H7 (cell line): ENCODE results near the gene DNAH11. TPM values are rescaled to one million over a fixed set of nuclear protein-coding genes. Genes with fewer than 3 reads are reported as not detected.
A peak's percentile ranks its signal among the peaks of the same experiment; 100 is the strongest.

Experiments used
- DNase-seq: peaks from one replicate; pipeline ENCODE4 v3.0.0; 2012
- H3K27me3 ChIP-seq: 2 replicates; pipeline ENCODE4 v1.6.0; 2011; ENCODE audit warnings: mild to moderate bottlenecking, low read length; ENCODE audit not compliant: control insufficient read depth, insufficient read depth
- H3K36me3 ChIP-seq: replicated peaks from 2 replicates; pipeline ENCODE4 v1.5.1; 2011; ENCODE audit warnings: low read length; ENCODE audit not compliant: control insufficient read depth, insufficient read depth
- H3K4me3 ChIP-seq: 2 replicates; pipeline ENCODE4 v1.5.1; 2011; ENCODE audit warnings: low read depth, mild to moderate bottlenecking, control low read depth, low read length, moderate library complexity; ENCODE audit not compliant: insufficient read depth
- total RNA-seq: library from RNA; depleted of rRNA; stranded (reverse); fragments of >200 nt; shearing (Covaris generic); gene quantifications from 2 replicates; pipeline ENCODE4 v1.2.3, GENCODE V29; 2014

The DNAH11 gene
- total RNA-seq, 1 experiment from 2014 or later = 1.6 TPM

DNA sequence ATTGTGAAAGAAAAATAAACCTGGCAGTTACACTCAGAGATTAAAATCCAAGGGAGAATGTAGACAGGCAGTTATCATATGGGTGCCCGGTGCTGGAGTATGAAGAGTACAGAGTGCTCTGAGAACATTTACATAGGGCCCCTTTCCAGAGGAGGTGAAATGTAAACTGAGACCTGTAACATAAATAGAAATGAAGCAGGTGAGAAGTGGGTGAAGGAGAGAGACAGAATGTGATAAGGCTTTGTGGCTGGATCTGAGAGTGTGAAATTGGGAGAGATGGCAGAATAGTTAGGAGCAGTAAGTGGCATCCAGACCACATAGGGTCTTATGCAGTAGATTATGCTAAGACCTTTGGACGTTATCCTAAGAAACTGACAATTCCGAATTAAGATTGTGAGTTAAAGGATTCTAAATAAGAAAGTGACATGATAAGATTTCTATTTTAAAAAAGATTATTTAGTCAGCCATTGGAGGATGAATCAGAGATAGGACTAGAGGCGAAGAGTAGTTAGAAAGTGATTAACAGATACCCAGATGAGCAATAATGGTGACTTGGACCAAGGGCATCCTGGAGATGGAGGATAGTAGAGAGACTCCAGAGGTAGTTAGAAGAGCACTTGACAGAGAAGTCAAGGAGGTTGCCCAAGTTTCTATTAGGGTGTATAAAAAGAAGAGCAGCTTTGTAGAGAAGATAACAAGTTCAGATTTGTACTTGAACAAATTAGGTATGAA is 36.7 kb downstream of the DNAH11 start:
- DNase-seq = no peak
- no peak overlapping the region for H3K4me3 ChIP-seq
- no peaks in the 10 kb centered on the region for H3K36me3 ChIP-seq
- no peaks in the 10 kb centered on the region for H3K27me3 ChIP-seq

DNA sequence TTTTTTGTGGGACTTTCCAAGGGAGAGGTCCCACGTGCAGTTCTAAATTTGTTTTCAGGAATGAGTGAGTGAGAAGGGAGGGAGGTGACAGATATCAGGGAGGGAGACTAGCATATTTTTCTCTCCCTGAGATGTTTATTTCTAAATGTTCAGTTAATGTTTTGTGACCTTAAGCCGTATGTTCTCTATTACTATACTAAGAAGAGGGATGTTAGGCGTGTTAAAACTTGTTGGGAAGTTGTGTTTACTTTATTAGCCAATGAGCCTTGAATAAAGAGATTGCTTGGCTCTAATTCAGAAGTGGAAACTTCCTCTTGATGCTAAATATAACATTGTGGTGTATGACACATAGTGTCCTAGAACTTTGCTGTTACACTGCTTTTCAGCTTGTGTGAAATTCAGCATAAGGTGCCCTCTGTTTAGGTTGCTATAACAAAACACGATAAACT is 37.3 kb downstream of the DNAH11 start:
- no peaks in the 10 kb centered on the region for H3K36me3 ChIP-seq
- no peaks in the 10 kb centered on the region for H3K27me3 ChIP-seq
- H3K4me3 ChIP-seq = no peak overlapping the region
- DNase-seq = no peak

DNA sequence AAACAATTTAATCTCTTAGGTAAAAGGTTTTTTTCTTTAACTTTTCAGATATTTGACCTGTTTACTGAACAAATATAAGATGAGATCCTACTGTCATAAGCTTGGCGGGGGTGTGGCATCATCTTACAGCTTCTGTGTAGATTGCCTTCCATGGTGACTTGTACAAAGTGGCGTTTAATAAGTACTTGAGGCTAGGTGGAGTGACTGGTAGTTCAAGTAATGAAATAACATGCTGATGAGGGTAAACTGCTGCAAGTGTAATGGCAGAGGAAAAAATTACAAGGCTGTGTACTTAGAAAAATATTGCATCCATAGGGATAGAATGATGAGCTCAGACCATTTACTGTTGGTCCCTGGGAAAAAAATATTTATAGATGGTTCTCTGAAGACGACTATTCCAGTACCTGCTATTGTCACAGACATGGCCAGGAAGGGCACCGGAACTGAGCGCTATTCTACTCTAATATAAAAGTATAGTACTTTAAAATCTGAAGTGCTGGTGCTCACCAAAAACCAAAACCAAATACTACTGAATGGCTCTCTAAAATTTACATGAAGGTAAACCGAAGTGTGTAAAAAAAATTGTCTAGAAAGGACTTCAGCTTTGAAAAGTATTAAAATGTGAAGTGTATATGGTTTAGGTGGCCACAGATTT is 42.4 kb downstream of the DNAH11 start:
- no peaks in the 10 kb centered on the region for H3K27me3 ChIP-seq
- no peak overlapping the region for H3K4me3 ChIP-seq
- no peaks in the 10 kb centered on the region for H3K36me3 ChIP-seq
- DNase-seq = no peak

DNA sequence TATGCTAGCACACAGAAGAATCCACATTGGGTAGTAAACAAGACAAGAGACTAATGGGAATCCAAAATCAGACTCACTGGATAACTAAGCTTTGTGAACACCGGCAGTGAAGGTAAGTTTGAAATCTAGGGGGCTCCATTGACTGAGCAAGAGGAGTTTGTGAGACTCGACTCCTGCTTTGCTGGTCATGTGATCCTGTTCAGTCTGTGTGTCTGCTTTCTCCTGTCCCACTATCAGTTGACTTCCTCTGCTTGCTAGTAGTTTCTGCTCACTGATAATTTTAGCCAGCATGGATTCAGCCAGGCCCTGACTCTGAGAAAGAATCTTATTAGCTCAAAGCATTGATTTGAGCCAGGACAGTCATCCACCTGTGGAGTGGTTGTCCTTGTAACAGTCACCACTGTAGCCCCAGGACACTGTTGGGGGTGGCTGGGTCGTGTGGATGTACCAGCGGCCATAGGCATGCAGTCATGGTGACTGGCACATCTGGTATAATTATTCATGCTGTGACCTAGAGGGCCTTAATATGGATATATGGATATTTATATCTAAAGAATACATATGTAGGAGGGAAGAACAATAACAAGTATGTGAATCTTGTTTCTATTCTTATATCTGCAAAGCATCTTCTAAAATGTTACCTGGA is 44.4 kb downstream of the DNAH11 start:
- no peaks in the 10 kb centered on the region for H3K27me3 ChIP-seq
- H3K4me3 ChIP-seq = no peak overlapping the region
- H3K36me3 ChIP-seq = no peaks in the 10 kb centered on the region
- DNase-seq = peak; percentile 2

DNA sequence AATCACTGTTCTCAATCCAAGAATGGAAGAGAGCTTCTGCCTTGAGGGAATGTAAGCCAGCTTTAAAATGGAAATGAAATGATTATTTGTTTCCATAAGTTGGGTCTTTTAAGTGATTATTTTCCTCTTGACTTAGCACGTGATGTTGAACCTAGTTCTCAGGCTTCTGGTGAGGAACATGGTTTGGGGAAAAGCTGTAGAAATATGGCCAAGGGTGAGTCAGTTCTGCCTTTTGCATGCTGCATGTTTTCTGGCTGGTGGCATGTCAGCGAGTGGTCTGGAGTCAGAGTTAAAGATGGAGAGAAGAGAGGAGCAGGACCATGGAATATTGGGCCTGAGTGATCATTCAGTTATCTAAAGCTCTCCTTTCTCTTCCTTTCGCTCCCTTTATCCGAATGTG is 54.0 kb downstream of the DNAH11 start:
- Histone ChIP-seq H3K36me3 (no peaks in the 10 kb centered on the region), H3K27me3 (no peaks in the 10 kb centered on the region), H3K4me3 (no peak overlapping the region)
- no peak for DNase-seq

DNA sequence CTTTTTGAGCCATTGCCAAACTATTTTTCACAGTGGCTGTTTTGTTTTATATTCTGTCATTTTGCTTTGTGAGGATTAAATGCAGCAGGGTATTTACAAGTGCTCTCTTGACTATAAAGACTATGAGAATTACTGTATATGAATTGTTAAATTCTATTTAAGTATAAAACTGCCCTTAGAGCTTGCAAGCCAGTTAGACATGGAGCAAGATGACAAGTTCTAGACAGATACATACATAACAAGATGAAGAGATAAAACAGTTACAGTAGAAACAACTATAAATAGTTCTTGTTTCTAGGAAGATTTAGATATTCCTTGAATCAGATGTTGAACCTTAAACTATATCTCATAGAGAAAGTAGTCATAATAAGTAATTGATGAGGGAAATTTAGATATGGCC is 60.6 kb downstream of the DNAH11 start:
- H3K4me3 ChIP-seq = no peak overlapping the region
- no peaks in the 10 kb centered on the region for H3K27me3 ChIP-seq
- DNase-seq = no peak
- H3K36me3 ChIP-seq = no peaks in the 10 kb centered on the region

DNA sequence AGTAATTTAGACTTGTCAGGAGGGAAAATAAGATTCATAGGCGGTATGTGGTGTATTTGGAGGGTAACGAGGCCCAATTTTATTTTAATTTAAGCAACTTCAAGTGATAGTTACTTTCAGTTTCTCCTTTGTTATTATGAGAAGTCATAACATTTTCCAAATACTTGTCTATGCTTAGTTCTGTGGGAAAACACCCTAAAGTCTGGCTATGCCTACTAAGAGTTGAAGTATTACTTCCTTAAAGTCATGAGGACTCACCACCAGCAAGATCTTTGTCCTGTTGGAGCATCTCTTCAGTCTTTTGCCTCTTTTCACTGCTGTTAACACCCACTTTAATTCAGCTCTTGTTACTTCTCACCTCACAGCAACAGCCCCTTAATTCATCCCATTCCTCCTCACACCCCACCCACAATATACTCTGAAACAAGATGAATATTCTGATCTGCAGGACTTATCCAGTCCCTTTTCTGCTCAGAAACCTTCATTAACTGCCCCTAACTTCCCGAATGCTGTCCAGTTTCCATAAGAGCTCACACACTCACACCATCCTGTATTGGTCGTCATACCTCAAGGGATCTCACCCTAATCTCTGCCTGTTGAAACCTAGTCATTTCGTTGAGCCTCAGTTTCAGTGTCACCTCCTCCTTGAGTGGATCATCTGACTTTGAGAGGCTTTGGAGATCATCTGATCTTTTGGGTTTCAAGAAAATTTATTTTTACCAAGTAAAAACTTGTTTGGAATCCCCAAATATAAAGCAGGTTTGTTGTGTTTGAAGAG is 61.3 kb downstream of the DNAH11 start:
- Histone ChIP-seq H3K27me3 (no peaks in the 10 kb centered on the region), H3K36me3 (no peaks in the 10 kb centered on the region), H3K4me3 (no peak overlapping the region)
- no peak for DNase-seq

DNA sequence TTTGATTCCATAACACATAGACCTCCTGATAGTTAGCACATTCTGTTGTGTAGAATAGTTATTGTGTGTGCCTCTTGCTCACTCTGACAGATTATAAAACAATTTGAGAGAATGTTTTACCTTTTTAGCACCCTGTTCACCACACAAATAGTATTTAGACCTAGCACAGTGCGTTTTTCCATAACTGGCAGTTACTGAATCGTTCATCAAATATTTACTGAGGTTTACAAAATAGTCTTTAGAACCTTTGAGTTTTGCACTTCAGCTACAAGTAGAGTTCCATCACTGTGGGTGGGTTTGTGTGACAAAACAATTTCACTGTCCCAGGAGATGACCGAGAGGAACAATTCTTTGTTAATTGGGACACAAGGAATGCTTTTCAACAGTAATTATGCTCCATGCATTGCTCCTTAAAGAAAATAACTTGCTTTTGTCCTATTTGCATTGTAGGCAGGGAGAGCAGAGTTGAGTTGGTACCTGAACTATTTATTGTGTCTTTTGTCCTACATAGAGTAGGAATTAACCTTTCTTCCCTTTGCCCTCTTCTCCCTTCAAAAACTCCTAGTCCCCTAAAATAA is 62.3 kb downstream of the DNAH11 start:
- Histone ChIP-seq H3K27me3 (no peaks in the 10 kb centered on the region), H3K4me3 (no peak overlapping the region), H3K36me3 (no peaks in the 10 kb centered on the region)
- DNase-seq = no peak

DNA sequence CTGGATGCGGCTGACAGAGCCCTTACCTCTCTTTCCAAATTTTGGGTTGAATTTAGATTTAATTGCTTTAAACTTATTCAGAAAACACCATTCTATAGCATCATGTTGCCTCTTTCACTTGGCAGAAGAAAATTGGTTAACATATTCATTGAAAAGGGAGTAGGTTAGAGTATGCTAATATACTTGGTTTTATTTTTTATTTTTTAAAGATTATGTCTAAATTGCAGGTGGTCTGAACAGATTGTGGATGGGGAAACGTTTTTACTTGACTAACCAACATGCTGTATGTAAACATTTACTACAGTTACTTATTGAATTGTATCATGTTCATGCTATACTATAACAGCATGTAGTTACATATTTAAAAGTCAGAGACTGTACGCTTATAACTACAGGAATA is 65.6 kb downstream of the DNAH11 start:
- no peak for DNase-seq
- no peaks in the 10 kb centered on the region for H3K27me3 ChIP-seq
- no peak overlapping the region for H3K4me3 ChIP-seq
- no peaks in the 10 kb centered on the region for H3K36me3 ChIP-seq

DNA sequence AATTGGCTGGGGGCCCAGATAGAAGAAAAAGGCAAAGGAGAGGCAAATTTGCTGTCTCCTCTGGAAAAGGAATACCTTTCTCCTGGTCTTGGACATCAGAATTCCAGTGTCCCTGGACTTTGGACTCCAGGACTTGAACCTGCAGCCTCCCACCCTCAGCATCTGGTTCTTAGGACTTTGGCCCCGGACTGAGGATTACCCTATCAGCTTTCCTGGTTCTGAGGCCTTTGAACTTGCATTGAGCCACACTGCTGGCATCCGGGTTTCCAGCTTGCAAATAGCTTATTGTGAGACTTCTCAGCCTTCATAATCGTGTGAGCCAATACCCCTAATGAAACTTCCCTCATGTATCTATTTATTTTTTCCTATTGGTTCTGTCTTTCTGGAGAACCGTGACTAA is 68.3 kb downstream of the DNAH11 start:
- no peaks in the 10 kb centered on the region for H3K36me3 ChIP-seq
- H3K4me3 ChIP-seq = no peak overlapping the region
- no peaks in the 10 kb centered on the region for H3K27me3 ChIP-seq
- DNase-seq = no peak

DNA sequence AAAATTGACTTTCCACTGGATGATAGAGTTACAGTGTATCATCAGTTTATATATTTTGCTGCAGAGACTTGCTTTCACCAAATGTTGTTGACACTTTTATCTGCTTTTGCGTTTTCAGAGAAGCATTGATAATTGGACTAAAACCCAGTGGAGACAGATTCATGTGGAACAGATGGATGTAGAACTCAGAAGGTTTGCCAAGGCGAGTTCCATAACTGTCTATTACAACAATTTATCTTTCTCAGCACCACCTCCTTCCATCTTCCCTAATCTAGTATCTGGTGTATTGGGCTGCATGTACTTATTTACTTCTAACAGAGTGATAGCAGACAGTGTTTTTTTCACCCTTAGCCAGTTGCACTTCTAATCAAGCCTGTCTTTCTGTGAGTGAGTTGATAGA is 73.3 kb downstream of the DNAH11 start:
- Histone ChIP-seq H3K4me3 (no peak overlapping the region), H3K36me3 (no peaks in the 10 kb centered on the region), H3K27me3 (no peaks in the 10 kb centered on the region)
- no peak for DNase-seq

DNA sequence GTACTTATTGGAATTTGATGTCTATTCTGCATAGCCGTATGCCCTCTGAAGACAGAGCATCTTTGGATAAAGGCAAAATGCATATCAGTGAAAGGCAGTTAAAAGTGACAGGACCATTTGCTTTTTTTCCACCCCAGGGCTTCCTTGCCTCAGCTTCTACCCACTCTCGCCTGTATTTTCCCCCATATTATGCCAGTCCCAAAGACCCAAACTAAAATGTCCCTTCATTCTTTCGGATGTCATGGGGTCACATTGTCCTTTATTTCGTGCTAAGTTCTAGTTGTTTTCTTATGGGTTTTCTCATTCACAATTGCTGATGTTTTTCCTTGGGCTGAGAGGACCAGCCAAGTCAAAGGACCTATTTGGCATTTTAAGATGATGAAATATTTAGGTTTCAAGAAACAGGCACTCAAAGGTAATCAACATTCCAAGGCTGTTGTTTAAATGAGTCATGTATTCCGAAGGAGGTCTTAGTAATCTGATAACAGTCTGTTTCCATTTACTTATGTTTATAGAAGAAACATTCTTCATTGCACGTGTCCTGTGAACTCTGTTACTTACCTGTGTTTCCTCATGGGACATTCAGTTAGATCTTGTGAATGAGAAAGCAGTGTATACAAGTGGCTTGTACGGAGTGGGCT is 74.1 kb downstream of the DNAH11 start:
- Histone ChIP-seq H3K4me3 (no peak overlapping the region), H3K36me3 (no peaks in the 10 kb centered on the region), H3K27me3 (no peaks in the 10 kb centered on the region)
- DNase-seq = no peak

DNA sequence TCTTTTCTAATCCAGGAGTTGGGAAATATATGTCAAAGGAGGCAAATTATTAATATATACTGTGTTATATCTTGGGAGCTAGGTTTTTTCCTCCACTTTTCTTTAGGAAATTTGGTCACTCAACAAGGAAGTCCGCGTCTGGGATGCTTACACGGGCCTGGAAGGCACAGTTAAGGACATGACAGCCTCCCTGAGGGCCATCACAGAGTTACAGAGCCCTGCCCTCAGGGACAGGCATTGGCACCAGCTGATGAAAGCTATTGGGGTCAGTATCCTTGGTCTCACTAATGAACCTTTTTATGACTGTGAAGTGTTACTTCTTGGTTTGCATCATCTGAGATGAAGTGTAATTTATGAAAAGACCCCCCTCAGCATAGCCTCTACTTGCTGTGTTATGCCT is 74.7 kb downstream of the DNAH11 start:
- Histone ChIP-seq H3K27me3 (no peaks in the 10 kb centered on the region), H3K4me3 (no peak overlapping the region), H3K36me3 (no peaks in the 10 kb centered on the region)
- no peak for DNase-seq

DNA sequence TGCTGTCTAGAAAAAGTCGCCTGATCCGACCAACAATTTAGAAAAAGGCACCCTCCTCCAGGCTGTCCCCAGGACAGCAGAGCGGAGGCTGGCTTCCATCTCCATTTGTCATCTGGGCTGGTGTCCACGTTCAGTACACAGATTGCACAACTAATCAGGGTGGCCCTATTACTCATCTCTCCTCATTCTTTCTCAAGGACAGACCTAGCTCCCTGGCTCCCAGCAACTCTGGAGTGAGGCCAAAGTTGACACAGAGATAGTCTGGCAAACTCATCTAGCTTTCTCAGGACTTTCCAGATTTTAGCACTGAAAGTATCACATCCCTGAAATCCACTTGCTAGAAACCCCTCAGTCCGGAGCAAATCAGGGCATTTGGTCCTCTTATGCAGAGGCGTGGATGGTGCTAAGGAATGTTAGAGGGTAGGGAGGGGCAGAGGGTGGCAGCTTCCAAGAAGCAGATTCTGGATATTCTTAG is 75.1 kb downstream of the DNAH11 start:
- Histone ChIP-seq H3K27me3 (no peaks in the 10 kb centered on the region), H3K4me3 (no peak overlapping the region), H3K36me3 (no peaks in the 10 kb centered on the region)
- no peak for DNase-seq
